HG03354 (cell line): ENCODE measurements around the gene PRKG1.
A peak's percentile ranks its signal among the peaks of the same experiment; 100 is the strongest.
"Not testable (repeated sequence)": the region's sequence is repeated elsewhere in the genome, so short reads cannot be mapped to it uniquely, and the experiment has no call there.

Source experiments
- ATAC-seq: cut with Tn5 transposase; IDR thresholded peaks from one replicate; pipeline ENCODE4 v1.9.1; 2021; ENCODE audit warnings: mild to moderate bottlenecking; ENCODE audit not compliant: unreplicated experiment, poor library complexity, severe bottlenecking

The PRKG1 gene

DNA sequence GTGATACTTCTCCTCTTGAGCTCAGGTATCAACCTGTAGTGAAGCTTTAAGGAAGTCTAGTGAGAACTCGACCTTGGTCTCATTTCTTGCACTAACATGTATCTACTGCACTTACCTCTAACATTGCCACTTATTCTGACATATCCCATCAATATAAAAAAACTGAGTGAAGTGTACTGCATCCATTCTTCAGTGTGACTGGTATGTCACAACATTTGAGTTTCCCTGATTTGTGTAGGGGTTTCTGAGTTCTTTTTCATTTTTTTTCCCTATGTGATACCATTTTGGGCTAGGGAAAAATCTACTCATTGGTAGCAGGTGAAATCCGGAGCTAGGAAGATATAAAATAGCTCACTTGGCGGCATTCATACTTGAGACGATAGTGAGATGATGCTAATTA lies 274.3 kb downstream of the PRKG1 start:
- no peak for ATAC-seq

DNA sequence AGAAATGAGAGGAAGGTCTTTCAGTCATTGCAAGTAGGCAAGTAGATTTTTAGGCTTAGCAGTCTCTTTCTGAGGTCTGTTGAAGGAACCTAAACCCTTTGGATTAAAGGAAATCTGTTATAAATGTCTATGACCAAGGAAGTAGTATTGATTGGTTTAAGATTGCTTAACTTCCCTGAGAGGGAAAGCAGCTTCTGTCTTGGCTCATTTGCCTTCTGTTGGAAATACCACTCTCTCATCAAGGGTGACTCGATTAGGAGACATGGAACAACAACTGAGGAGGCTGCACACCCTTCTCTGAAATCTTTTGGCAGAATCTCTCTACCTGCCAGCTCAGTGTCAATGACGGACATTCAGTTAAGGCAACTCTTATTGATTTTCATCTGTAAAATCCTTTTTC lies 282.9 kb downstream of the PRKG1 start:
- ATAC-seq, result no peak

DNA sequence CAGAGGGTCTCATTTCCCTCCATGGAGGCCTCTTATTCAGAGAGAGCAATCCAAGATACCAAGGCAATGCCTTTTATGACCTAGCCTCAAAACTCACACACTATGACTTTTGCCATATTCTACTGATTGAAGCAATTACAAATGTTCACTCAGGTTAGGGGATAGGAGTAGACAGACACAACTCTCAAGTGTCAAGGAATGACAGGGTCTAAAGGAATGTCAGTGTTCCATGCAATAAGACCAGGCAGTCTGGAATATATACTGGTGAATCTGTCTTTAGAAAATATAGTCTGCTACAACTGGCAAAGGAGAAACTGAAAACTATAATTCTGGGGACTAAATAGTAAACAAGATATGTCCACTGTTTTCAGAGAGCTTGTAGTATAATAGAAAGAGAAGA lies 283.9 kb downstream of the PRKG1 start:
- no peak for ATAC-seq

DNA sequence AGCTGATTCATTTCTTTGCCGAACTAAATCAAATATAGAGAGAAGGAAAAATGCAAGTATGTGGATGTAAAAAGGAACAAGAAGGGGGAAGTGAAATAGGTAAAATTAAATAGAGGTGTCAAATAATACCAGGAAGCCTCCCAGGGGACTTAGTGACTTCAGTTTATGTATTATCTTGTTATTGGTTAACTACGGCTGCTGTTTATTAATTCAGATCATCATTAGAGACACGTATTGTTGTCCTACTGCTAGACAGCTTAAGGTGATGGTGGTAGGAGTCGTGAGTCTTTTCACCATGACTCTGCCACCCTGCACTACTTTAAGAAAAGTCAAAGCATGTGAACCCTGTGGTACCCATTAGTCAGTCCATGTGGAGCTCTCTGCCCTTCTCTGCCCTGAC lies 289.1 kb downstream of the PRKG1 start:
- ATAC-seq, result no peak

DNA sequence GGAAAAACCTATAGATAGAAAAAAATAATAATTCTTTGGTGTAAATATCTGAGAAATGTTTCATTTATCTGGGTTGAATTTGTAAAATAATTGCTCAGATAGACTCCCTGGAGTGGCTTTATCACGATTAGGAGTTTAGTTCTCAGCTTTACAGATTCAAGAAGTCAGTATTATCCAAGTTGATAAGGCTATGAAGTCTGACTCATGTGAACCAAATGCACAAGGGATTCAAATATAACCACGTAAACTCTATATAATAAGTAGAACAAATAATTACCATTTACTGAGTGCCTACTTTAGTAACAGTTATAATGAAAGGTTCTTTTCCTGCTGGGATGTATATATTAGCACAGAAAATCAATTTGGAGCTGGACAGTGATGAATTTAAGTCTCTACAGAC lies 290.4 kb downstream of the PRKG1 start:
- no peak for ATAC-seq

DNA sequence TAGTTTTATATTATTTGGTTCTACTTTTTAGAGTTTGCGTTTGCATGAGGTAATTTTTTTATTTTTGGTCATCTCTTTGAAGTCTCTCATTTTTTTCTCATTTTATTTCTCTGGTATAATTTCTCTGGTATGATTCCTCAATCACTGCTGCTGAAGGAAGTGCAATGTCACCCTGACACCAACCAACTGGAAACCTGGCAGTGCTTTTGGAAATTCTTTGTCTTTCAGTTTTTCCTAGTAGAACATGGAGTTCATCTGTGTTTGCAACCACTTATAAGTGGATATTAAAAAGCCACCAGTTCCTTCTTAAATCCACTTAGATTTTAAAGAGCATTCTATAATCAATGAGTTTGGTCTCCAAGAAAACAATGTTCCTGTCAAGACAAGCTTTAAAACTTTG lies 291.8 kb downstream of the PRKG1 start:
- no peak for ATAC-seq

DNA sequence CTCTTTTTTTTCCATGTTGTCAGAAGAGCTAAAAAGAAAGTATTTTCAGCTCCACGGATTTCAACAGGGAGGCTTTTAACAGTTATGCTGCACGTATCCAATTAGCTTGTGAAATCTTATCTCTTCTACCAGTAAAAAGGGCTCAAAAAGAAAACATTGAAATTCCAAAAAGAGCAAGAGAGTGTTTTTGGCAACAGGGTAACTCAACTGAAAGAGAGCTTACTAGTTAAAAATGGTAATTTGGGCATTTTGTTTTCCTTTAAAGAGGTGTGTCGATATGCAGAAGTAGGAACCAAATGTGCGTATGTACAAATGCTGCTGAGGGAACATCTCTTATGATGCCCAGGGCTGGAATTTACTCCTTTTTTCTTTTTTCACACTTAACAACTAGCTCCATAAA lies 292.8 kb downstream of the PRKG1 start:
- no peak for ATAC-seq

DNA sequence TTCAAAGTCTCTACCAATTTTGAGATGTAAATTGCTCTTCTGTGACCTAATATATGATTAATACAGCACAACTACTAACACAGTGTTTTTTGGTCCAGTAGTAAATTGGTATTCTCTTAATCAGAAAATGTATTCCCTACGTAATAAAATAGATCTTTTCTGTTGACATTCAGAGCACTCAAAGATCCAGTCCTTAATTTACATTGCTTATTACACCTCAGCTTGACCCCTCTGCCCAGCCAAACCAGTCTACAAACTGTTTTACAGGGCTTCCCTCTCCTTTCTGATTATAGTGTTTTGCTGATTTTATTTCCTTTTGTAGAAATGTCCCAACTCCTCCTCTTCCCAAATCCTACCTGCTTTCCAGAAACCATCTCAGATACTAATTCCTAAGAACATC lies 293.4 kb downstream of the PRKG1 start:
- no peak for ATAC-seq

DNA sequence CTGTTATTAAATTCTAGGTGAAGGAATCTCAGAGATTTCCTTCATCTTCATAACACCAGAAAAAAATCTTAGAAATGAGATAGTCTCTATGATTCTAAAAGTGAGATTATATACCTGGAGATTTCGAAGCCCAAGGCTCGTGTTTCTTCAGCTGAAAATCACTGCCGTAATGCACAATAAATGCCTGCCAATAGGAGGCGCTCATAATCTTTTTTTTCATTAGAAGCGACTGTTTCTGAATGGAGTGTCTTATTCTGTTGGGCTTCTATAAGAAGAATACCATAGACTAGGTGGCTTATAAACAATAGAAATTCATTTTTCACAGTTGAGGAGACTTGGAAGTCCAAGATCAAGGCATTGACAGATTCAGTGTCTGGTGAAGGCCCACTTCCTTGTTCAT lies 294.7 kb downstream of the PRKG1 start:
- no peak for ATAC-seq

DNA sequence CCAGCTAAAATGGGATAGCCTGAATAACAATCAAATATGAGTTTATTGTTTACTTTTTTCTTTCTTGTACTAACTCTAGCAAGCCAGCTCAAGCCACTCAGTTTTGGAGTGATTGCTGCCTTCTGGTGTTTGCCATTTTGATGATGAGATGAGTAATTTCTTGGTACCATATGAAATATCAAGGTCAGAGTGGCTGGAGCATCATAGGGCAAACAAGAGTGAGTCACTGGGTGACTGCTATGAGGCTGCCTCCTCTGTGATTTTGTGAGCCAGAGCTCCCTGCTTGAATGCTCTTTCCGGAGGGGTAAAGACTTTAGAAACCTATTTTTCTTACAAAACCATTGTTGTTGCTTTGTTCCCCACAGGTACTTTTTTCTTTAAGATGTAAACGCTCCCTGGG lies 295.6 kb downstream of the PRKG1 start:
- no peak for ATAC-seq

DNA sequence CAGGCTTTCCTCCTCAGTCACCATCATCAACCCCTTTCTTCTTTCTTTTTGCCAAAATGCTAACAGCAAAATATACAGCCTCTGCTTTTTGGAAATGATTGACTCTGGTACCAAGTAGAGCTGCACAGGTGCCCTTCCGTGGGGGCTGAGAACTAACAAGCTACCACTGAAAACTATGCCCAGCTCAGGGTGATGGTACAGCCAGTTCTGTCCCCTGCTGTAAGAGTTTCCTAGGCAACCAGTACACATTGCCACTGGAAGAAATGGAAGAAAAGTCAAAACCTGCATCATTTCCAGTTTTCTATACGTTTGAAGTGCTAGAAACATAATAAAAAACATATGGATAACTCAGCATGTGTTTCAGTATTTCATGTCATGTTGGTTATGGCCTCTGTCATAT lies 297.5 kb downstream of the PRKG1 start:
- no peak for ATAC-seq

DNA sequence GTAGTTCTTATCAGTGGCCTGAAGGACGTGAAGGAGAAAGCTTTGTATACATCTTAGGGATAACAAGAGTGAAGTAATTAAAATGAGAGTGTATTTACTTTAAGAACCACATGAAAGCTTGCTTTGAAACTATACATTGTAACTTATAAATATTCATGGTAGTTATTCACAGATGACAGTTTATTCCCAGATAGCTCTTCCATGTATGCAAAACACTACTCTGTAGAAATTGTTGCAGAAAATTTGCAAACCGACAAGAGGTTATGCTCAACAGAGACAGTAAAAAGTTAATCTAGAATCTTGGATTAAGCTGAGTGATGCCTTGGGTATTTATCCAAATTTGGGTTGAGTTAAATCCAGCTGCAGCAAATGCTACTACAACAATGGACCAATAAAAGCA lies 301.5 kb downstream of the PRKG1 start:
- ATAC-seq, result no peak

DNA sequence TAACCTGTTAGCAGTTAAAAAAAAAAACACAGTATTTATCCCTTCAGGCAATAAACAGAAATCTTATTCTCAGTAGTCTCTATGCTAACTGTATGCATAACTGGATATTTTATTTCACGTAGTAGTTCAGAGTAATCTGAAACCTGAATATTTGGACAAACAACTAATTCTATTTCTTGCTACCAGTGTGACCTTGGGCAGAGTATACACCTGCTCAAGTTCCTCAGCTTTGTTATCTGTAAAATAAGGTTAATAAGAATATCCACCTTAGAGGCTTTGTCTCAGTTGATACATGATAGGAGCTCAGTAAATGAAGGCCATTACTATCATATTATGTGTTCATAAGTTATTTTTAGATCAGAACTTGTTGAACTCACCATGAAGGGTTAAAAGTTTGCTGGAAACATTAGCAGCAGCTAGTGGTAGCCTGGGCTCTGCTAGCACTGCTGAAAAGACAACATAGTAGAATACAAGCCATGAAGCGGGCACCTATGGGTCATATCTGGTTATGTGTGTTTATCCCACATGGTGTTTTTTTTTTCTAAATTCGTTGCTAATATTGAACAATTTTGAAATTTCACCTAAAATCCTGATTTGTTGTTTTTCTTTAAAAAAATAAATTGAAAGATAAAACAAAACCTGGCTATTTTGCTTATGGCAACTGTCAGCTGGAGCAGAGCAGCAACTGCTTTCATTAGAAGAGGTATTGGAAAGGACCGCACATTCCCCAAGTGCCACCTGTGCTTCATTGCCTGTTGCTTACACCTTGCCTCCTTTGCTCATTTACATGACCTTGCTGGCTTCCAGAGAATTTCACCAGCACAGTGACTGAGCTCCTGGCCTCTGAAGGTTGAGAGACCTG lies 303.0 kb downstream of the PRKG1 start:
- no peak for ATAC-seq

DNA sequence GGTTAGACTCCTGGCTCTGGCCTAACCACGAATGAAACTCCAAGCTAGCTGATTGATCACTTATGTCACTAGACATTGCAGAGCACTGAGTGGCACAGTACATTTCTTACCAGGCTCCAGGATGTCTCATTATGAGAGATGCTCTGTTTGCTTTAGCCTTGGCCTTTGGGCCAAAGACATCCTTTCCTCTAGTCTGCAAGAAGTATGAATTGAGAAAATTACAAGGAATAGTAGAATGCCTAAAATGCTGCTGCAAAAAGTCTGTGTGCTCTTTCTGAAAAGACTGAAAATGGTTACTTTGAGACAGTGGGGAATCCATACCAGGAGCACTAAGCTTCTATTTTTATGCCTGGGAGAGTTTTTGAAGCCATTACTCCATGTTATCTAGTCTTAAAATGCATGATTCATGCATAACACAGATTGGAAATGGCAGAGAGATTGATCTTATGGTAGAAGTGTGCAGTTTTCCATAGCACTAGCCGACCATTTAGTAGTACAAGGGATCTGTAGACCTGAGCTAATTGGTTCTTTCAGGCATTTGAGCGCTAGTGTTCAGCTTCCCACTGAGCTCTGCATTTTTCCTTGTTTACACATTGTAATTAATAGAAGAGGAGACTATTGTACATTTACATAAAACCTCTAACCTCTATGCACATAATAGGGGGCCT lies 303.8 kb downstream of the PRKG1 start:
- ATAC-seq, result no peak

DNA sequence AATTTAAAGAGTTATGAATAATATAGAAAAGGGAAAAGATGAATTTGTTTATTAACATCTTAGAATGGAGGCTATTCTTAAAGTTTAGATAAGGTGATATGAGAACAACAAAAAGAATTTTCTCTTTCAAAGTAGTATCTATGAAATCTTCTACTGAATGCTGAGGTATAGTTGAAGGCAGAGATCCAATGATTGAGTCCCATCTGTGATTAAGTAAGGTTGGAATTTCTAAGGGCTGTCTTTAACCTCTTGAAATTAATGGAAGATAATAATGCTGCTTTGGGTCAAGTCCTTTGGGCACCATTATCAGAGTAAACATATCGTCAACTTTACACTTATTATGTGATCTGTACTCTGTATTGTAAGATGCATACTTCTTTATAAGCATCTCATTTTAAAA lies 307.9 kb downstream of the PRKG1 start:
- no peak for ATAC-seq

DNA sequence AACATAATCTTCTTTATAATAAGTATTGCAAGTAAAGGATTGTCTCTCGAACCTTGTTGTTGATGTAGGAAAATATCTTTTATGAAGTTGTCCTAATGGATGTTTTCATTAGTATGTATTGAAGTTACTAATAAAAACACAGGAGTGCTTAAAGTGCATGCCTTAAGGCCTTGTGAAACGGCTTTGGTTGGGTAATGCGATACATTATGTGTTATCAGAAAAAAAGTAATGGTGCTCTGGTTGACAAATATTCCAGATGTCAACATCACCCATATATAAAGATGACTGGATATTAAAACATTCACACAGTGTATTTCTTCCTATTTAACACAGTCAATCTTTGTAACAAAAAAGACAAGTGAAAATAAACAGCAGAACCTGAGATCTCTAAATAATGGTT lies 310.7 kb downstream of the PRKG1 start:
- no peak for ATAC-seq

DNA sequence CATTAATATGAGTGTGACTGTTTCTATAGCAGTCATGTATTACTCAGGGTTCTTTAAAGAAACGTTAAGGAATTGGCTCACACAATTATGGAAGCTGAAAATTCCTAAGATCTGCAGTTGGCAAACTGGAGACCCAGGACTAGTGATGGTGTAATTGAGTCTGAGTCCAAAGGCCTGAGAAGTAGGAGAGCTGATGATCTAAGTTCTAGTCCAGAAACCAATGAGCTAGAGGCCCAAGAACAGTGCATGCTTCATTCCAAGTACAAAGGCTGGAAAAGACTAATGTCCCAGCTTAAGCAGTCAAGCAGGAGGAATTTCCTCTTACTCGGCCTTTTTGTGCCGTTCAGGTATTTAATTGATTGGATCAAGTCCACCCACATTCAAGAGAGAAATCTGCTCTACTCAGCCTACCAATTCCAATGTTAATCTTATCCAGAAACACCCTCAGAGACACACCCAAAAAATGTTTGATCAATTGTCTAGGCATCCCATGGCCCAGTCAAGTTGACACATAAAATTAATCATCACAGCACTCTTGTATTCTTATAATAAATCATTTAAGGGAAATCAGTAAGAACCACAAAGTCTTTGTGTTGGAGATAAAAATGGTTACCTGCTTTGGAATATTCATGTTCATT lies 312.1 kb downstream of the PRKG1 start:
- ATAC-seq, result no peak

DNA sequence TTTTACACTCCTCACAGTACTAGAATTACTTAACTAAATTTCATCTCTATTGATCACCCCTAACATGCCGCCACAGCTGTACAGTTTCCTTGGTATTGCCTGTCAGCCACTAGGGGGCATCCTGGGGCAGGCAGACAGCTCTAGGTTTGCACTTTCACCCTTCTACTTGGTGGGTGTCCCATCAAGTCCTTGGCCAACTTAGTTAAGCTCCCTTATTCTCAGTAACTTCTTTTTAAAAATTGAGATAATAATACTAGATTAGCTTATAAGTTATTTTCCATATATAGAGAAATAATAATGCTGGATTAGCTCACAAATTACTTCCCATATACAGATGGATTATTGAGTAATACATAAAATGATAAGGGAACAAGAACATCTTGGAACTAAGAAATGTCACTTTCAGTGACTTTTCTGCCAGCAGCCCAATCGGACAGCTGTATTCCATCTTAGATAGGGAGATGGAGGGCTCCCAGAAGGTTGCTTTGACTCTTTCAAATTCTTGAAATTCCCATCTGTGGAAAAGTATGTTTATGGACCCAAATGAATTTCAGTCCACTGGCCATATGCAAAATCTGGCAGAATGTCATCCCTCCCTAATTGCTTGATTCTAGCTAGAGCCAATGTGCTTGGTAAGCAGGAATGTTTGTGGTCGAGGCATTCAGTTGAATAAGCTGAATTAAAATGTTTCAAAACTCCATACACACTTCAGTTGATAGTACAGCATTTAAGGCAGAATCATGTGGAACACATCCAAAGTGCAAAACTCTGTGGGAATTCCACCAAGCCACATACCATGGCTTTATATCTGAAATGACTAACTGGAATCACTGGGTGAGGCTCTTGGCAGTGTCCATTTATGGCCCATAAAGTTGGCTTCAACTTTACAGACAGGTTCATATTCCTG lies 315.4 kb downstream of the PRKG1 start:
- peak; percentile 96 for ATAC-seq

DNA sequence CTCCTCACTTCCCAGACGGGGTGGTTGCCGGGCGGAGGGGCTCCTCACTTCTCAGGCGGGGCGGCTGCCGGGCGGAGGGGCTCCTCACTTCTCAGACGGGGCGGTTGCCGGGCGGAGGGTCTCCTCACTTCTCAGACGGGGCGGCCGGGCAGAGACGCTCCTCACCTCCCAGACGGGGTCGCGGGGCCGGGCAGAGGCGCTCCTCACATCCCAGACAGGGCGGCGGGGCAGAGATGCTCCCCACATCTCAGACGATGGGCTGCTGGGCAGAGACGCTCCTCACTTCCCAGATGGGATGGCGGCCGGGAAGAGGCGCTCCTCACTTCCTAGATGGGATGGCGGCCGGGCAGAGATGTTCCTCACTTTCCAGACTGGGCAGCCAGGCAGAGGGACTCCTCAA lies 318.7 kb downstream of the PRKG1 start:
- ATAC-seq, result not testable (repeated sequence)

DNA sequence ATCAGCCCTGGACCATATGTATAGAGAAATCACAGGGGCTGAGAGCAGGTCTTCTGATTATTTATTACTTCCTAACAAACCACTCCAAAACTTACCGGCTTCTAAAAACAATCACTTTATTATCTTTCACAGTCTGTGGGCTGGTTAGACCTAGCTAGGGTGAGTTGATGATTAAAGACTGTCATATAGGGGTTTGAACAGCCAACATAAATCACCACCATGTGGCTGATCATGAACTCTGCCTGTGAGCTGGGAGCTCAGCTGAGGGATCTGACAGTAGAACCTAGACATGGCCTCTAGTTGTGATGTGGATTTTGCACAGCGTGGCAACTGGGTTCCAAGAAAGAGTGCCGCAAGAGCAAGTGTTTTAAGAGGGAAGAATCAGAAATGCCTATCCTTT lies 319.8 kb downstream of the PRKG1 start:
- no peak for ATAC-seq
